Adrenal gland (tissue), 5 donors: ENCODE data around the gene SMAD4.
"Not testable (repeated sequence)": the region's sequence is repeated elsewhere in the genome, so short reads cannot be mapped to it uniquely, and the experiment has no call there.

ENCODE experiments used
- CTCF ChIP-seq, 6 experiments: fragments of 450-650 bp in 4 of 6; fragments of 200-600 bp in 2 of 6; sonication (generic) in 1 of 6; IDR thresholded peaks; 1 replicate in 5 of 6; 2 replicates in 1 of 6; pipeline versions ENCODE4 v1.5.1 to v1.8.0; 2016 to 2021; ENCODE audit warnings: antibody characterized with exemption in 6 of 6, mild to moderate bottlenecking in 2 of 6, moderate library complexity in 1 of 6
- POLR2A ChIP-seq, 2 donors: fragments of 450-650 bp; IDR thresholded peaks; one replicate each; pipeline ENCODE4 v1.6.1; 2017; ENCODE audit warnings: antibody characterized with exemption in 2 of 2, mild to moderate bottlenecking in 2 of 2, moderate library complexity in 1 of 2
- donor health status: DM: no; HTN: no; CAD: no.

- not testable (repeated sequence) for TF ChIP-seq CTCF, POLR2A (IDR thresholded peaks at IDR 0.05)
Measured at GRCh38 chr18:51119976-51120375, 90.0 kb downstream of the SMAD4 start.
